Activated CD8-positive, alpha-beta T cell treated with anti-CD3 and anti-CD28 coated beads, Interleukin-2, amount 10 ng/mL, durations not matched to agents 7 days and 5 days (primary cell): Measurements from ENCODE around the gene ZG16B. TPM values are rescaled to one million over a fixed set of nuclear protein-coding genes. Genes with fewer than 3 reads are reported as not detected.
A peak's percentile ranks its signal among the peaks of the same experiment; 100 is the strongest.

Experiments used
- ATAC-seq: fragments of 150-1000 bp; cut with Tn5 transposase; one replicate; pipeline ENCODE4 v1.10.0; 2021; ENCODE audit warnings: moderate library complexity
- CTCF ChIA-PET: fragments of 350-600 bp; sonication (Branson Sonifier 250); formaldehyde crosslinking; loops from one replicate; lab custom pipeline; 2021; ENCODE audit warnings: antibody characterized with exemption; lab: Charles Lee
- POLR2A ChIA-PET: fragments of 350-600 bp; sonication (Branson Sonifier 250); formaldehyde crosslinking; loops from one replicate; lab custom pipeline; 2021; ENCODE audit warnings: antibody characterized with exemption; lab: Charles Lee
- DNase-seq: peaks from one replicate; pipeline ENCODE4 v3.0.0-alpha.2; 2020
- H3K27ac Mint-ChIP-seq: one replicate; pipeline ENCODE4 v1.8.0; 2021; ENCODE audit warnings: mild to moderate bottlenecking, mixed read lengths
- H3K27me3 Mint-ChIP-seq: one replicate; pipeline ENCODE4 v1.8.0; 2021; ENCODE audit warnings: low read depth, mixed read lengths
- H3K36me3 Mint-ChIP-seq: one replicate; pipeline ENCODE4 v1.8.0; 2021; ENCODE audit warnings: low read depth, mixed read lengths
- H3K4me1 Mint-ChIP-seq: one replicate; pipeline ENCODE4 v1.8.0; 2021; ENCODE audit warnings: low read depth, mixed read lengths
- H3K4me3 Mint-ChIP-seq: one replicate; pipeline ENCODE4 v1.8.0; 2021; ENCODE audit warnings: mild to moderate bottlenecking, mixed read lengths
- H3K9me3 Mint-ChIP-seq: one replicate; pipeline ENCODE4 v1.8.0; 2022; ENCODE audit warnings: mixed read lengths; ENCODE audit not compliant: insufficient read depth
- total RNA-seq, 2 experiments: library from RNA; stranded (reverse); gene quantifications; one replicate each; pipeline ENCODE4 v1.2.3, GENCODE V29; 2021

ZG16B gene
- total RNA-seq, 2 experiments from 2014 or later: 2.9 to 3.7 TPM

- H3K4me1 Mint-ChIP-seq: peaks cover 39% of the 10 kb centered on the region
- H3K27me3 Mint-ChIP-seq: peaks cover 6% of the 10 kb centered on the region
- ATAC-seq (no peak), DNase-seq (no peak)
- no peak overlapping the region for H3K4me3 Mint-ChIP-seq
- peak overlapping the region; percentile 51 for H3K27ac Mint-ChIP-seq
- POLR2A ChIA-PET: interaction anchor here (0.8 to 1.8 kb wide), 2 partner anchors 26 to 28 kb away, joined by 4 to 14 read pairs; no protein-coding TSS in a partner anchor
- CTCF ChIA-PET: interaction anchor here (0.6 to 2.9 kb wide), 20 partner anchors 9 to 141 kb away, joined by 3 to 151 read pairs (median 5); partner anchors contain the start of genes FLYWCH1, FLYWCH2, PKMYT1 and ZG16B
- H3K9me3 Mint-ChIP-seq: no peaks in the 10 kb centered on the region
- no peaks in the 10 kb centered on the region for H3K36me3 Mint-ChIP-seq
Observed at GRCh38 chr16:2839650-2840450, 9.7 kb downstream of the ZG16B start.

- Mint-ChIP-seq H3K27me3 (peaks cover 6% of the 10 kb centered on the region), H3K4me3 (no peak overlapping the region), H3K36me3 (no peaks in the 10 kb centered on the region), H3K27ac (no peak overlapping the region), H3K4me1 (peaks cover 48% of the 10 kb centered on the region), H3K9me3 (no peaks in the 10 kb centered on the region)
- DNase-seq (no peak), ATAC-seq (no peak)
- CTCF ChIA-PET: no interaction called here
- POLR2A ChIA-PET: no interaction called here
Observed at GRCh38 chr16:2840914-2841313, 10.8 kb downstream of the ZG16B start.

GRCh38 chr16:2841606-2842339 is 11.7 kb downstream of the ZG16B start:
- ATAC-seq (no peak), DNase-seq (no peak)
- Mint-ChIP-seq H3K36me3 (no peaks in the 10 kb centered on the region), H3K27ac (peak overlapping the region; percentile 88), H3K4me3 (peak overlapping the region; percentile 54), H3K9me3 (no peaks in the 10 kb centered on the region), H3K27me3 (peaks cover 6% of the 10 kb centered on the region), H3K4me1 (peaks cover 56% of the 10 kb centered on the region)
- ChIA-PET CTCF (interaction anchor here (0.8 to 2.4 kb wide), 5 partner anchors 23 to 77 kb away, joined by 3 to 25 read pairs (median 6); partner anchors contain the start of genes FLYWCH1 and FLYWCH2), POLR2A (interaction anchor here (1.0 kb wide), 1 partner anchor 26 kb away, joined by 5 read pairs; no protein-coding TSS in a partner anchor)

GRCh38 chr16:2842340-2843000 is 12.4 kb downstream of the ZG16B start:
- peak overlapping the region; percentile 54 for H3K4me3 Mint-ChIP-seq
- ATAC-seq (peak; percentile 48), DNase-seq (peak; percentile 80)
- H3K27ac Mint-ChIP-seq: peak overlapping the region; percentile 88
- no peaks in the 10 kb centered on the region for H3K36me3 Mint-ChIP-seq
- peaks cover 60% of the 10 kb centered on the region for H3K4me1 Mint-ChIP-seq
- no peaks in the 10 kb centered on the region for H3K9me3 Mint-ChIP-seq
- ChIA-PET CTCF (interaction anchor here (0.8 to 3.0 kb wide), 8 partner anchors 12 to 85 kb away, joined by 3 to 25 read pairs (median 6); partner anchors contain the start of genes FLYWCH1 and FLYWCH2), POLR2A (interaction anchor here (1.0 kb wide), 1 partner anchor 25 kb away, joined by 5 read pairs; no protein-coding TSS in a partner anchor)
- peaks cover 1% of the 10 kb centered on the region for H3K27me3 Mint-ChIP-seq

- H3K27ac Mint-ChIP-seq: peak overlapping the region; percentile 47
Observed at GRCh38 chr16:2843526-2843925, 13.4 kb downstream of the ZG16B start.

GRCh38 chr16:2845116-2845515 is 15.0 kb downstream of the ZG16B start:
- Mint-ChIP-seq H3K4me3 (no peak overlapping the region), H3K27ac (no peak overlapping the region), H3K4me1 (peaks cover 53% of the 10 kb centered on the region), H3K36me3 (no peaks in the 10 kb centered on the region), H3K9me3 (no peaks in the 10 kb centered on the region), H3K27me3 (peaks cover 8% of the 10 kb centered on the region)
- DNase-seq (no peak), ATAC-seq (no peak)
- POLR2A ChIA-PET: interaction anchor here (1.1 kb wide), 1 partner anchor 23 kb away, joined by 4 read pairs; no protein-coding TSS in a partner anchor
- CTCF ChIA-PET: interaction anchor here (1.0 to 3.0 kb wide), 3 partner anchors 9 to 38 kb away, joined by 3 to 19 read pairs (median 16); partner anchors contain the start of gene FLYWCH2

More at GRCh38 chr16:2843526-2843925, 13.4 kb downstream of the ZG16B start:
- ATAC-seq (no peak), DNase-seq (no peak)
- peaks cover 63% of the 10 kb centered on the region for H3K4me1 Mint-ChIP-seq
- H3K4me3 Mint-ChIP-seq: no peak overlapping the region
- no peaks in the 10 kb centered on the region for H3K36me3 Mint-ChIP-seq
- H3K9me3 Mint-ChIP-seq: no peaks in the 10 kb centered on the region
- POLR2A ChIA-PET: interaction anchor here (1.3 kb wide), 1 partner anchor 24 kb away, joined by 3 read pairs; no protein-coding TSS in a partner anchor
- CTCF ChIA-PET: interaction anchor here (1.2 to 3.0 kb wide), 6 partner anchors 11 to 84 kb away, joined by 4 to 25 read pairs (median 13); no protein-coding TSS in a partner anchor
- H3K27me3 Mint-ChIP-seq: no peaks in the 10 kb centered on the region

- no peaks in the 10 kb centered on the region for H3K36me3 Mint-ChIP-seq
- POLR2A ChIA-PET: no interaction called here
- H3K9me3 Mint-ChIP-seq: no peaks in the 10 kb centered on the region
- no peak overlapping the region for H3K4me3 Mint-ChIP-seq
- peaks cover 44% of the 10 kb centered on the region for H3K4me1 Mint-ChIP-seq
- peaks cover 8% of the 10 kb centered on the region for H3K27me3 Mint-ChIP-seq
- no peak for DNase-seq
- H3K27ac Mint-ChIP-seq: peak overlapping the region; percentile 4
- CTCF ChIA-PET: no interaction called here
- ATAC-seq: no peak
Observed at GRCh38 chr16:2846511-2847310, 16.6 kb downstream of the ZG16B start.

GRCh38 chr16:2848933-2849725 is 19.0 kb downstream of the ZG16B start:
- H3K27ac Mint-ChIP-seq: no peak overlapping the region
- ATAC-seq (no peak), DNase-seq (no peak)
- peaks cover 3% of the 10 kb centered on the region for H3K9me3 Mint-ChIP-seq
- peaks cover 2% of the 10 kb centered on the region for H3K36me3 Mint-ChIP-seq
- H3K4me1 Mint-ChIP-seq: peaks cover 27% of the 10 kb centered on the region
- CTCF ChIA-PET: interaction anchor here (1.0 kb wide), 1 partner anchor 9 kb away, joined by 3 read pairs; no protein-coding TSS in a partner anchor
- POLR2A ChIA-PET: no interaction called here
- peaks cover 8% of the 10 kb centered on the region for H3K27me3 Mint-ChIP-seq
- no peak overlapping the region for H3K4me3 Mint-ChIP-seq

- ATAC-seq: no peak
- peaks cover 9% of the 10 kb centered on the region for H3K9me3 Mint-ChIP-seq
- no peak overlapping the region for H3K4me3 Mint-ChIP-seq
- CTCF ChIA-PET: no interaction called here
- H3K4me1 Mint-ChIP-seq: peaks cover 6% of the 10 kb centered on the region
- no peak overlapping the region for H3K27ac Mint-ChIP-seq
- H3K27me3 Mint-ChIP-seq: peaks cover 8% of the 10 kb centered on the region
- peaks cover 4% of the 10 kb centered on the region for H3K36me3 Mint-ChIP-seq
- no peak for DNase-seq
- POLR2A ChIA-PET: no interaction called here
Observed at GRCh38 chr16:2852003-2852730, 22.1 kb downstream of the ZG16B start.
